Measurements from ENCODE around the gene USP3.

DNA sequence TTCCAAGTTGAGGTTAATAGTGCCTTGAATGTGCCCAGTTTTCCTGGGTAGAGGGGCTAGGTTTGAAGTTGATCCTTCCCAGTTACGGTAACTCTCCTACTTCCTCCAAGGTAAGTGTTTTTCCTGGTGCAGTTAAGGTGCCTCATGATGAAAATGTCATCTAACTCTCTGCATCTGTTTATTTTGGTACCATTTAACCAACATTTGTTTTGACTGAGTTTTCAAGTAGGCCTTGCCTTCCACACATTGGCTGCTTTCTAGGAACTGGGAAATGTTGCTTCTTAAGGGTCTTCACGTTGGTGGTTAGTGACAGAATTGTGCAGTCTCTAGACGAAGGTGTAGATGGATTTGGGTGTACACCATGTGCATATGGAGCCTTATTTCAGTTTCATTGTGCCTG, 31.3 kb downstream of the USP3 start:
- TF ChIP-seq SP1 (IDR thresholded peaks at IDR 0.05) = no peak
- TF ChIP-seq, protein P1, sequence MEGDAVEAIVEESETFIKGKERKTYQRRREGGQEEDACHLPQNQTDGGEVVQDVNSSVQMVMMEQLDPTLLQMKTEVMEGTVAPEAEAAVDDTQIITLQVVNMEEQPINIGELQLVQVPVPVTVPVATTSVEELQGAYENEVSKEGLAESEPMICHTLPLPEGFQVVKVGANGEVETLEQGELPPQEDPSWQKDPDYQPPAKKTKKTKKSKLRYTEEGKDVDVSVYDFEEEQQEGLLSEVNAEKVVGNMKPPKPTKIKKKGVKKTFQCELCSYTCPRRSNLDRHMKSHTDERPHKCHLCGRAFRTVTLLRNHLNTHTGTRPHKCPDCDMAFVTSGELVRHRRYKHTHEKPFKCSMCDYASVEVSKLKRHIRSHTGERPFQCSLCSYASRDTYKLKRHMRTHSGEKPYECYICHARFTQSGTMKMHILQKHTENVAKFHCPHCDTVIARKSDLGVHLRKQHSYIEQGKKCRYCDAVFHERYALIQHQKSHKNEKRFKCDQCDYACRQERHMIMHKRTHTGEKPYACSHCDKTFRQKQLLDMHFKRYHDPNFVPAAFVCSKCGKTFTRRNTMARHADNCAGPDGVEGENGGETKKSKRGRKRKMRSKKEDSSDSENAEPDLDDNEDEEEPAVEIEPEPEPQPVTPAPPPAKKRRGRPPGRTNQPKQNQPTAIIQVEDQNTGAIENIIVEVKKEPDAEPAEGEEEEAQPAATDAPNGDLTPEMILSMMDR (IDR thresholded peaks at IDR 0.05; ENCODE audit: low read depth, low read length, missing input control) = no peak
- TF ChIP-seq, protein P2, sequence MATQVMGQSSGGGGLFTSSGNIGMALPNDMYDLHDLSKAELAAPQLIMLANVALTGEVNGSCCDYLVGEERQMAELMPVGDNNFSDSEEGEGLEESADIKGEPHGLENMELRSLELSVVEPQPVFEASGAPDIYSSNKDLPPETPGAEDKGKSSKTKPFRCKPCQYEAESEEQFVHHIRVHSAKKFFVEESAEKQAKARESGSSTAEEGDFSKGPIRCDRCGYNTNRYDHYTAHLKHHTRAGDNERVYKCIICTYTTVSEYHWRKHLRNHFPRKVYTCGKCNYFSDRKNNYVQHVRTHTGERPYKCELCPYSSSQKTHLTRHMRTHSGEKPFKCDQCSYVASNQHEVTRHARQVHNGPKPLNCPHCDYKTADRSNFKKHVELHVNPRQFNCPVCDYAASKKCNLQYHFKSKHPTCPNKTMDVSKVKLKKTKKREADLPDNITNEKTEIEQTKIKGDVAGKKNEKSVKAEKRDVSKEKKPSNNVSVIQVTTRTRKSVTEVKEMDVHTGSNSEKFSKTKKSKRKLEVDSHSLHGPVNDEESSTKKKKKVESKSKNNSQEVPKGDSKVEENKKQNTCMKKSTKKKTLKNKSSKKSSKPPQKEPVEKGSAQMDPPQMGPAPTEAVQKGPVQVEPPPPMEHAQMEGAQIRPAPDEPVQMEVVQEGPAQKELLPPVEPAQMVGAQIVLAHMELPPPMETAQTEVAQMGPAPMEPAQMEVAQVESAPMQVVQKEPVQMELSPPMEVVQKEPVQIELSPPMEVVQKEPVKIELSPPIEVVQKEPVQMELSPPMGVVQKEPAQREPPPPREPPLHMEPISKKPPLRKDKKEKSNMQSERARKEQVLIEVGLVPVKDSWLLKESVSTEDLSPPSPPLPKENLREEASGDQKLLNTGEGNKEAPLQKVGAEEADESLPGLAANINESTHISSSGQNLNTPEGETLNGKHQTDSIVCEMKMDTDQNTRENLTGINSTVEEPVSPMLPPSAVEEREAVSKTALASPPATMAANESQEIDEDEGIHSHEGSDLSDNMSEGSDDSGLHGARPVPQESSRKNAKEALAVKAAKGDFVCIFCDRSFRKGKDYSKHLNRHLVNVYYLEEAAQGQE (IDR thresholded peaks at IDR 0.05) = no peak
- TF ChIP-seq GABPA (IDR thresholded peaks at IDR 0.05 in 1 of 2, conservative IDR thresholded peaks at IDR 0.05 in 1 of 2) = no peak
- TF ChIP-seq RXRA (IDR thresholded peaks at IDR 0.05) = no peak
- no peak for TF ChIP-seq TAF1 (conservative IDR thresholded peaks at IDR 0.05)
- TF ChIP-seq RAD21 (IDR thresholded peaks at IDR 0.05) = no peak
- TF ChIP-seq JUND (IDR thresholded peaks at IDR 0.05) = no peak
- TF ChIP-seq, protein P3, sequence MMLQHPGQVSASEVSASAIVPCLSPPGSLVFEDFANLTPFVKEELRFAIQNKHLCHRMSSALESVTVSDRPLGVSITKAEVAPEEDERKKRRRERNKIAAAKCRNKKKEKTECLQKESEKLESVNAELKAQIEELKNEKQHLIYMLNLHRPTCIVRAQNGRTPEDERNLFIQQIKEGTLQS (IDR thresholded peaks at IDR 0.05) = no peak
- TF ChIP-seq, protein P4, sequence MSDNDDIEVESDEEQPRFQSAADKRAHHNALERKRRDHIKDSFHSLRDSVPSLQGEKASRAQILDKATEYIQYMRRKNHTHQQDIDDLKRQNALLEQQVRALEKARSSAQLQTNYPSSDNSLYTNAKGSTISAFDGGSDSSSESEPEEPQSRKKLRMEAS (IDR thresholded peaks at IDR 0.05) = no peak
- TF ChIP-seq EGR1 (IDR thresholded peaks at IDR 0.05; ENCODE audit: low read depth in 2 of 2) = no peak
- TF ChIP-seq YY1 (IDR thresholded peaks at IDR 0.05) = no peak

Measured in liver (tissue), 3 donors.